GM19240 (cell line): ENCODE data around the gene JPH3.

ENCODE experiments used
- DNase-seq: peaks from one replicate; pipeline ENCODE4 v3.0.0; 2011; ENCODE audit warnings: low spot score; ENCODE audit not compliant: insufficient read length

Gene JPH3

GRCh38 chr16:87652799-87653198 lies 50.5 kb downstream of the JPH3 start:
- no peak for DNase-seq

GRCh38 chr16:87653234-87653633 lies 50.9 kb downstream of the JPH3 start:
- DNase-seq = no peak

- DNase-seq = no peak
Measured at GRCh38 chr16:87654826-87655225, 52.5 kb downstream of the JPH3 start.

- DNase-seq = no peak
Measured at GRCh38 chr16:87656328-87656727, 54.0 kb downstream of the JPH3 start.

GRCh38 chr16:87657621-87658192 lies 55.4 kb downstream of the JPH3 start:
- DNase-seq = no peak

- no peak for DNase-seq
Measured at GRCh38 chr16:87658564-87659225, 56.4 kb downstream of the JPH3 start.

GRCh38 chr16:87661561-87661960 lies 59.3 kb downstream of the JPH3 start:
- no peak for DNase-seq

- DNase-seq = no peak
Measured at GRCh38 chr16:87662254-87663204, 60.2 kb downstream of the JPH3 start.

GRCh38 chr16:87664792-87665191 lies 62.5 kb downstream of the JPH3 start:
- no peak for DNase-seq

- no peak for DNase-seq
Measured at GRCh38 chr16:87665193-87665592, 62.9 kb downstream of the JPH3 start.

GRCh38 chr16:87666919-87667318 lies 64.6 kb downstream of the JPH3 start:
- DNase-seq = no peak

GRCh38 chr16:87667443-87667842 lies 65.1 kb downstream of the JPH3 start:
- DNase-seq = no peak

- DNase-seq = no peak
Measured at GRCh38 chr16:87667946-87668345, 65.6 kb downstream of the JPH3 start.

- DNase-seq = no peak
Measured at GRCh38 chr16:87669672-87670071, 67.4 kb downstream of the JPH3 start.

- no peak for DNase-seq
Measured at GRCh38 chr16:87671221-87671620, 68.9 kb downstream of the JPH3 start.

- DNase-seq = no peak
Measured at GRCh38 chr16:87671715-87672270, 69.5 kb downstream of the JPH3 start.

- DNase-seq = no peak
Measured at GRCh38 chr16:87674419-87674818, 72.1 kb downstream of the JPH3 start.

GRCh38 chr16:87675111-87675719 lies 72.9 kb downstream of the JPH3 start:
- no peak for DNase-seq

GRCh38 chr16:87677830-87678229 lies 75.5 kb downstream of the JPH3 start:
- no peak for DNase-seq

GRCh38 chr16:87678618-87679017 lies 76.3 kb downstream of the JPH3 start:
- DNase-seq = no peak

GRCh38 chr16:87679593-87680271 lies 77.4 kb downstream of the JPH3 start:
- DNase-seq = no peak
